ENCODE results near the gene CCNO.

The CCNO gene

GRCh38 chr5:55232985-55233928, at the start of gene CCNO:
CCNO (minus strand) TSS chr5:55233608; CDS start chr5:55233523, 85 bp downstream.
- Histone ChIP-seq H3K27me3 (ENCODE audit: low read depth) (no peaks in the 10 kb centered on the region), H3K4me3 (peak within 1 kb of the TSS; percentile 65), H3K36me3 (replicated peaks) (peaks cover 8% of the 10 kb centered on the region; the same call in 1 of the 2 replicates), H3K9me3 (no peaks in the 10 kb centered on the region), H3K4me1 (peaks cover 14% of the 10 kb centered on the region)
- in situ Hi-C loops (cut with MboI; ENCODE audit: low sequenced_read_pairs), result no loop called here
- DNase-seq (ENCODE audit: low spot score in 2 of 2), result peak; percentile 81 to 91

GRCh38 chr5:55278778-55279177, 45.4 kb upstream of the CCNO start:
- H3K4me3 ChIP-seq, result no peak overlapping the region
- H3K36me3 ChIP-seq (replicated peaks), result peaks cover 46% of the 10 kb centered on the region
- in situ Hi-C loops (cut with MboI; ENCODE audit: low sequenced_read_pairs), result no loop called here
- no peaks in the 10 kb centered on the region for H3K27me3 ChIP-seq (ENCODE audit: low read depth)
- no peak for DNase-seq (ENCODE audit: low spot score in 2 of 2)
- H3K4me1 ChIP-seq, result no peaks in the 10 kb centered on the region
- H3K9me3 ChIP-seq, result no peaks in the 10 kb centered on the region

GRCh38 chr5:55276771-55277170, 43.4 kb upstream of the CCNO start:
- no peaks in the 10 kb centered on the region for H3K9me3 ChIP-seq
- no peaks in the 10 kb centered on the region for H3K4me1 ChIP-seq
- no peak overlapping the region for H3K4me3 ChIP-seq
- H3K27me3 ChIP-seq (ENCODE audit: low read depth), result no peaks in the 10 kb centered on the region
- no peak for DNase-seq (ENCODE audit: low spot score in 2 of 2)
- in situ Hi-C loops (cut with MboI; ENCODE audit: low sequenced_read_pairs), result no loop called here
- H3K36me3 ChIP-seq (replicated peaks), result peaks cover 34% of the 10 kb centered on the region

- Histone ChIP-seq H3K9me3 (no peaks in the 10 kb centered on the region; the same call in 1 of the 2 replicates), H3K36me3 (replicated peaks) (peaks cover 45% of the 10 kb centered on the region), H3K4me3 (no peak overlapping the region), H3K27me3 (ENCODE audit: low read depth) (no peaks in the 10 kb centered on the region), H3K4me1 (no peaks in the 10 kb centered on the region)
- no peak for DNase-seq (ENCODE audit: low spot score in 2 of 2)
- in situ Hi-C loops (cut with MboI; ENCODE audit: low sequenced_read_pairs), result no loop called here
Measured at GRCh38 chr5:55258339-55258738, 24.9 kb upstream of the CCNO start.

- H3K27me3 ChIP-seq (ENCODE audit: low read depth), result no peaks in the 10 kb centered on the region
- peaks cover 32% of the 10 kb centered on the region for H3K36me3 ChIP-seq (replicated peaks)
- in situ Hi-C loops (cut with MboI; ENCODE audit: low sequenced_read_pairs), result no loop called here
- H3K9me3 ChIP-seq, result no peaks in the 10 kb centered on the region
- no peak overlapping the region for H3K4me3 ChIP-seq
- H3K4me1 ChIP-seq, result no peaks in the 10 kb centered on the region
- DNase-seq (ENCODE audit: low spot score in 2 of 2), result no peak
Measured at GRCh38 chr5:55254802-55255201, 21.4 kb upstream of the CCNO start.

GRCh38 chr5:55250064-55250463, 16.7 kb upstream of the CCNO start:
- no peak overlapping the region for H3K4me3 ChIP-seq
- no peaks in the 10 kb centered on the region for H3K27me3 ChIP-seq (ENCODE audit: low read depth)
- in situ Hi-C loops (cut with MboI; ENCODE audit: low sequenced_read_pairs), result no loop called here
- peaks cover 2% of the 10 kb centered on the region; the same call in 1 of the 2 replicates for H3K36me3 ChIP-seq (replicated peaks)
- H3K4me1 ChIP-seq, result no peaks in the 10 kb centered on the region
- H3K9me3 ChIP-seq, result peaks cover 9% of the 10 kb centered on the region
- DNase-seq (ENCODE audit: low spot score in 2 of 2), result no peak

GRCh38 chr5:55241746-55242145, 8.3 kb upstream of the CCNO start:
- Histone ChIP-seq H3K4me3 (no peak overlapping the region), H3K9me3 (no peaks in the 10 kb centered on the region), H3K27me3 (ENCODE audit: low read depth) (no peaks in the 10 kb centered on the region), H3K36me3 (replicated peaks) (no peaks in the 10 kb centered on the region), H3K4me1 (no peaks in the 10 kb centered on the region)
- no peak for DNase-seq (ENCODE audit: low spot score in 2 of 2)
- in situ Hi-C loops (cut with MboI; ENCODE audit: low sequenced_read_pairs), result no loop called here

- H3K4me1 ChIP-seq, result peaks cover 8% of the 10 kb centered on the region
- no peak for DNase-seq (ENCODE audit: low spot score in 2 of 2)
- H3K9me3 ChIP-seq, result no peaks in the 10 kb centered on the region
- no peaks in the 10 kb centered on the region for H3K36me3 ChIP-seq (replicated peaks)
- no peak overlapping the region for H3K4me3 ChIP-seq
- no peaks in the 10 kb centered on the region for H3K27me3 ChIP-seq (ENCODE audit: low read depth)
- in situ Hi-C loops (cut with MboI; ENCODE audit: low sequenced_read_pairs), result no loop called here
Measured at GRCh38 chr5:55236800-55237199, 3.4 kb upstream of the CCNO start.

- H3K4me1 ChIP-seq, result peaks cover 14% of the 10 kb centered on the region
- DNase-seq (ENCODE audit: low spot score in 2 of 2), result peak; percentile 29 to 64
- H3K4me3 ChIP-seq, result peak overlapping the region; percentile 65
- no peaks in the 10 kb centered on the region for H3K9me3 ChIP-seq
- no peaks in the 10 kb centered on the region for H3K27me3 ChIP-seq (ENCODE audit: low read depth)
- H3K36me3 ChIP-seq (replicated peaks), result peaks cover 8% of the 10 kb centered on the region; the same call in 1 of the 2 replicates
- in situ Hi-C loops (cut with MboI; ENCODE audit: low sequenced_read_pairs), result no loop called here
Measured at GRCh38 chr5:55234121-55234700, 803 bp upstream of the CCNO start.

GRCh38 chr5:55232271-55232984, 980 bp downstream of the CCNO start:
- in situ Hi-C loops (cut with MboI; ENCODE audit: low sequenced_read_pairs), result no loop called here
- peak; percentile 69 to 73 for DNase-seq (ENCODE audit: low spot score in 2 of 2)
- Histone ChIP-seq H3K36me3 (replicated peaks) (peaks cover 8% of the 10 kb centered on the region; the same call in 1 of the 2 replicates), H3K9me3 (no peaks in the 10 kb centered on the region), H3K27me3 (ENCODE audit: low read depth) (no peaks in the 10 kb centered on the region), H3K4me3 (peak overlapping the region; percentile 65), H3K4me1 (peaks cover 18% of the 10 kb centered on the region)

GRCh38 chr5:55231919-55232270, 1.5 kb downstream of the CCNO start:
- H3K27me3 ChIP-seq (ENCODE audit: low read depth), result no peaks in the 10 kb centered on the region
- H3K4me3 ChIP-seq, result peak overlapping the region; percentile 65
- peaks cover 18% of the 10 kb centered on the region for H3K4me1 ChIP-seq
- no peaks in the 10 kb centered on the region for H3K9me3 ChIP-seq
- no peak for DNase-seq (ENCODE audit: low spot score in 2 of 2)
- H3K36me3 ChIP-seq (replicated peaks), result peaks cover 8% of the 10 kb centered on the region; the same call in 1 of the 2 replicates
- in situ Hi-C loops (cut with MboI; ENCODE audit: low sequenced_read_pairs), result no loop called here

- no peaks in the 10 kb centered on the region for H3K9me3 ChIP-seq
- DNase-seq (ENCODE audit: low spot score in 2 of 2), result peak; percentile 33 to 67
- H3K4me1 ChIP-seq, result peaks cover 19% of the 10 kb centered on the region
- H3K36me3 ChIP-seq (replicated peaks), result peaks cover 8% of the 10 kb centered on the region; the same call in 1 of the 2 replicates
- in situ Hi-C loops (cut with MboI; ENCODE audit: low sequenced_read_pairs), result no loop called here
- no peaks in the 10 kb centered on the region for H3K27me3 ChIP-seq (ENCODE audit: low read depth)
- H3K4me3 ChIP-seq, result peak overlapping the region; percentile 65
Measured at GRCh38 chr5:55231029-55231918, 2.1 kb downstream of the CCNO start.

GRCh38 chr5:55230086-55230629, 3.2 kb downstream of the CCNO start:
- H3K4me1 ChIP-seq, result peaks cover 22% of the 10 kb centered on the region
- no peaks in the 10 kb centered on the region for H3K9me3 ChIP-seq
- no peak overlapping the region for H3K4me3 ChIP-seq
- in situ Hi-C loops (cut with MboI; ENCODE audit: low sequenced_read_pairs), result no loop called here
- peaks cover 8% of the 10 kb centered on the region; the same call in 1 of the 2 replicates for H3K36me3 ChIP-seq (replicated peaks)
- no peak for DNase-seq (ENCODE audit: low spot score in 2 of 2)
- H3K27me3 ChIP-seq (ENCODE audit: low read depth), result no peaks in the 10 kb centered on the region

Data from HAP-1 (cell line).